Stomach (tissue), 9 donors: ENCODE measurements around the gene NRG2. TPM values are rescaled to one million over a fixed set of nuclear protein-coding genes. Genes with fewer than 3 reads are reported as not detected.

Source experiments
- DNase-seq, 2 donors: peaks; one replicate each; pipeline versions ENCODE4 v3.0.0 to v3.0.0-alpha.2; 2013 to 2019
- H3K27ac ChIP-seq, 5 donors: fragments of 200-600 bp in 4 of 5; sonication (generic) in 4 of 5; one replicate each; pipeline ENCODE4 v1.5.1; 2013 to 2019; ENCODE audit warnings: mild to moderate bottlenecking in 1 of 5, moderate library complexity in 1 of 5
- H3K27me3 ChIP-seq, 3 donors: fragments of 200-600 bp; sonication (generic); one replicate each; pipeline ENCODE4 v1.5.1; 2017 to 2019; ENCODE audit warnings: mixed run types in 1 of 3
- H3K36me3 ChIP-seq, 4 donors: fragments of 200-600 bp; sonication (generic); 1 replicate in 3 of 4; 2 replicates in 1 of 4; pipeline ENCODE4 v1.5.1; 2016 to 2019
- H3K4me1 ChIP-seq, 4 donors: fragments of 200-600 bp; sonication (generic); one replicate each; pipeline ENCODE4 v1.5.1; 2016 to 2019
- H3K4me3 ChIP-seq, 4 donors: fragments of 200-600 bp; sonication (generic) in 3 of 4; one replicate each; pipeline ENCODE4 v1.5.1; 2016 to 2019; ENCODE audit warnings: mild to moderate bottlenecking in 1 of 4
- H3K9me3 ChIP-seq, 4 donors: fragments of 200-600 bp; sonication (generic); one replicate each; pipeline ENCODE4 v1.5.1; 2016 to 2019
- EP300 ChIP-seq: sonication (generic); formaldehyde crosslinking; IDR thresholded peaks from one replicate; pipeline ENCODE4 v1.6.1; 2017; ENCODE audit warnings: antibody characterized with exemption
- POLR2A ChIP-seq, 4 donors: fragments of 450-650 bp; IDR thresholded peaks; one replicate each; pipeline ENCODE4 v1.6.1; 2016; ENCODE audit warnings: antibody characterized with exemption in 4 of 4, control low read depth in 2 of 4, mild to moderate bottlenecking in 1 of 4, moderate library complexity in 1 of 4
- POLR2AphosphoS5 ChIP-seq, 3 donors: sonication (generic); formaldehyde crosslinking; IDR thresholded peaks; one replicate each; pipeline ENCODE4 v1.6.1; 2016; ENCODE audit warnings: antibody characterized with exemption in 3 of 3
- WGBS, 5 donors: extraction: QIAGEN DNeasy Blood & Tissue Kit in 3 of 5; methylation state at CpG; one replicate each; pipeline versions ENCODE4 v1.1.5 to v1.1.7; 2013 to 2018; 5-methylcytosine and 5-hydroxymethylcytosine counted together
- intact Hi-C: fragments of 100-400 bp; cut with DNase I; formaldehyde crosslinking; loops from one replicate; pipeline ENCODE4 v1.15.1; 2023; ENCODE audit warnings: low total_unique reads
- polyA plus RNA-seq, 3 donors: library from polyadenylated mRNA; stranded (reverse); fragments of 200-250 nt; gene quantifications; one replicate each; pipeline ENCODE4 v1.2.3, GENCODE V29; 2013
- total RNA-seq, 5 donors: library from RNA; depleted of rRNA; stranded (reverse); fragments of >200 nt; gene quantifications; one replicate each; pipeline versions ENCODE4 v1.1.0 to v1.2.3, GENCODE V29; 2014 to 2016
- TF ChIP-seq, protein P1 (sequence below), 7 experiments: fragments of 450-650 bp in 4 of 7; fragments of 200-600 bp in 3 of 7; sonication (generic) in 3 of 7; IDR thresholded peaks; one replicate each; pipeline ENCODE4 v1.5.1; 2016 to 2019; ENCODE audit warnings: antibody characterized with exemption in 7 of 7, control low read depth in 2 of 7, mild to moderate bottlenecking in 1 of 7
- donor health status: healthy with polysubstance abuse.
- donor health status: Bipolar disorder and iron deficiency.
- donor health status: healthy.

The NRG2 gene
- total and polyA plus RNA-seq, 8 donors = 0.25 to 22.2 (median 1.2) TPM; not detected in 1

DNA sequence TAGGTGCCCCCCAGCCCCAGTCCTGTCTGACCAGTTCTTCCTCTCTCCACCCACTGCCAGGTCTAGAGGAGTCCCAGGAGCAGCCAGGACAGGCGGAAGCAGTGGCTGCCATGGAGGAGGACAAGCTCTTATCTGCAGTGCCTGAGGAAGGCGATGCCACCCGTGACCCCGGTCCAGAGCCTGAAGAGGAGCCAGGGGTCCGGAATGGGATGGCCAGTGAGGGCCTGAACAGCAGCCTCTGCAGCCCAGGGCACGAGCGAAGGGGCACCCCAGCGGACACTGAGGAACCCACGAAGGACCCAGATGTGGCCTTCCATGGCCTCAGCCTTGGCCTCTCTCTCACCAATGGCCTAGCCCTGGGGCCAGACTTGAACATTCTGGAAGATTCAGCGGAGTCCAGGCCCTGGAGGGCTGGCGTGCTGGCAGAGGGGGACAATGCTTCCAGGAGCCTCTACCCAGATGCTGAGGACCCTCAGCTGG is 233.7 kb downstream of the NRG2 start:
- Histone ChIP-seq H3K4me1 (no peaks in the 10 kb centered on the region), H3K27me3 (peaks cover 0 to 38% (median 16%) of the 10 kb centered on the region in 3 donors), H3K36me3 (no peaks in the 10 kb centered on the region), H3K27ac (no peak overlapping the region), H3K9me3 (no peaks in the 10 kb centered on the region), H3K4me3 (no peak overlapping the region)
- TF ChIP-seq POLR2AphosphoS5 (IDR thresholded peaks at IDR 0.05) (no peak), POLR2A (IDR thresholded peaks at IDR 0.05) (no peak), EP300 (no peak)
- TF ChIP-seq, protein P1, sequence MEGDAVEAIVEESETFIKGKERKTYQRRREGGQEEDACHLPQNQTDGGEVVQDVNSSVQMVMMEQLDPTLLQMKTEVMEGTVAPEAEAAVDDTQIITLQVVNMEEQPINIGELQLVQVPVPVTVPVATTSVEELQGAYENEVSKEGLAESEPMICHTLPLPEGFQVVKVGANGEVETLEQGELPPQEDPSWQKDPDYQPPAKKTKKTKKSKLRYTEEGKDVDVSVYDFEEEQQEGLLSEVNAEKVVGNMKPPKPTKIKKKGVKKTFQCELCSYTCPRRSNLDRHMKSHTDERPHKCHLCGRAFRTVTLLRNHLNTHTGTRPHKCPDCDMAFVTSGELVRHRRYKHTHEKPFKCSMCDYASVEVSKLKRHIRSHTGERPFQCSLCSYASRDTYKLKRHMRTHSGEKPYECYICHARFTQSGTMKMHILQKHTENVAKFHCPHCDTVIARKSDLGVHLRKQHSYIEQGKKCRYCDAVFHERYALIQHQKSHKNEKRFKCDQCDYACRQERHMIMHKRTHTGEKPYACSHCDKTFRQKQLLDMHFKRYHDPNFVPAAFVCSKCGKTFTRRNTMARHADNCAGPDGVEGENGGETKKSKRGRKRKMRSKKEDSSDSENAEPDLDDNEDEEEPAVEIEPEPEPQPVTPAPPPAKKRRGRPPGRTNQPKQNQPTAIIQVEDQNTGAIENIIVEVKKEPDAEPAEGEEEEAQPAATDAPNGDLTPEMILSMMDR (IDR thresholded peaks at IDR 0.05) = no peak
- 83 to 93% (median 86%) methylated on average over 5 to 11 of the region's 11 CpGs for WGBS, 5 donors
- no peak for DNase-seq
- intact Hi-C loops = no loop called here

- no peaks in the 10 kb centered on the region for H3K36me3 ChIP-seq
- intact Hi-C loops = no loop called here
- TF ChIP-seq POLR2AphosphoS5 (IDR thresholded peaks at IDR 0.05) (no peak), POLR2A (IDR thresholded peaks at IDR 0.05) (no peak), EP300 (no peak)
- H3K27me3 ChIP-seq = peaks cover 0 to 44% (median 16%) of the 10 kb centered on the region in 3 donors
- DNase-seq = peak in 1 of 2 donors; percentile 76
- 34 to 59% (median 37%) methylated on average over 10 to 19 of the region's 19 CpGs for WGBS, 5 donors
- no peaks in the 10 kb centered on the region for H3K9me3 ChIP-seq
- no peak overlapping the region for H3K4me3 ChIP-seq
- H3K4me1 ChIP-seq = no peaks in the 10 kb centered on the region
- H3K27ac ChIP-seq = no peak overlapping the region
Observed at GRCh38 chr5:139808481-139809330, 234.4 kb downstream of the NRG2 start.

GRCh38 chr5:139807647-139808030 is 235.5 kb downstream of the NRG2 start:
- no peaks in the 10 kb centered on the region for H3K4me1 ChIP-seq
- H3K4me3 ChIP-seq = no peak overlapping the region
- H3K9me3 ChIP-seq = no peaks in the 10 kb centered on the region
- TF ChIP-seq, protein P1 (IDR thresholded peaks at IDR 0.05) = no peak
- TF ChIP-seq POLR2A (IDR thresholded peaks at IDR 0.05) (no peak), EP300 (no peak), POLR2AphosphoS5 (IDR thresholded peaks at IDR 0.05) (no peak)
- H3K27me3 ChIP-seq = peaks cover 0 to 49% (median 23%) of the 10 kb centered on the region in 3 donors
- no peak overlapping the region for H3K27ac ChIP-seq
- 62 to 75% (median 72%) methylated on average over 6 of the region's 6 CpGs for WGBS, 5 donors
- no peak for DNase-seq
- intact Hi-C loops = no loop called here
- no peaks in the 10 kb centered on the region for H3K36me3 ChIP-seq

DNA sequence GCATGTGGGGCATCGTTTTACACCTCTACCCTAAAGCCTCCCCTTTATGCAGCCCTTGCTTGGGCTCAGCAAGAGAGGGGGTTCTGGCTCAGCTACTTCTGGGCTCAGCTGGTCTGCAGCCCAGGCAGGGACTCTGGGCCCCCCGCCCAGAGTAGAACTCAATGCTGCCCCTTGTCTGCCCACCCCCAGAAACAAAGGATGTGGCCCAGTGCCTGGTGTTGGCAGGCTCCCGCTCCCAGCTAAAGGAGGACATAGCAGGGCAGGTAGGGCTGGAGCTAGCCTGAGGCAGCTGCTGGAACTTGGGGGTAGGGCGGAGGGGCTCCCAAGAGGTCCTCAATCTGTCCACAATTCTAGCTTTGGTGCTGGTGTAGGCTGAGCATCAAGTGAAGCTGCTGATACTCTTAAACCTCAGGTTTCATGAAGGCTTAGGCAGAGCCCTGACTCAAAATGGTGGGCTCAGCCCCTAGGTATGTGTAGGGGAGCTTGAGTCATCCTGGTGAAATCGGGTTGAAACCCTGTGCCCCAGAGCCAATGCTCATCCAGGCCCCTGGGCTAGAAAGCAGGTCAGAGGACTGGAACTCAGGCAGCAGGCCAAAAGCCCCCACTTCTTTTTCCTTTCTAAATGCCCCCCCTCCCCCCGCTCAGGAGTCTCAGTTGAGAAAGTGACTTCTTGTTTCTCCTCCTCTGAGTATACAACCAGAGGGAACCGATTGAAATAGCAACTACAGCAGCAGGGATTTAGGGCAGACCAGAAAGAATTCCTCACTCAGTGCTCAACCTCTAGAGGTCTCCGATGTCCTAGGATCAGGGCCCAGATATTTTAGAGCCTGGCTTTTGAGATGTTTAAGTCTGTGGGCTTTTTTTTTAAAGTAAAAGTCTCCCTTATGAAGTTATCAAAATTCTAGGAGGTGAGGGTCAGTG is 236.1 kb downstream of the NRG2 start:
- TF ChIP-seq POLR2AphosphoS5 (IDR thresholded peaks at IDR 0.05) (no peak), EP300 (no peak), POLR2A (IDR thresholded peaks at IDR 0.05) (no peak)
- TF ChIP-seq, protein P1 (IDR thresholded peaks at IDR 0.05) = no peak
- H3K36me3 ChIP-seq = no peaks in the 10 kb centered on the region
- no peaks in the 10 kb centered on the region for H3K4me1 ChIP-seq
- no peak overlapping the region for H3K4me3 ChIP-seq
- H3K27me3 ChIP-seq = peaks cover 0 to 56% (median 28%) of the 10 kb centered on the region in 3 donors
- DNase-seq = no peak
- H3K9me3 ChIP-seq = no peaks in the 10 kb centered on the region
- intact Hi-C loops = no loop called here
- H3K27ac ChIP-seq = no peak overlapping the region
- 48 to 68% (median 66%) methylated on average over 6 to 8 of the region's 8 CpGs for WGBS, 5 donors
